MCF 10A (cell line): ENCODE data around the gene AGAP1. TPM values are rescaled to one million over a fixed set of nuclear protein-coding genes. Genes with fewer than 3 reads are reported as not detected.

Source experiments
- BruUV-seq: library from RNA; stranded (reverse); fragments of 400-500 nt; replicated peaks from 2 replicates; lab custom pipeline; 2021; lab: Mats Ljungman, UMichigan
- CTCF ChIA-PET: fragments of 300-600 bp; sonication (Branson Sonifier 250); formaldehyde crosslinking; extraction: SDS; loops from one replicate; lab custom pipeline; 2021; ENCODE audit warnings: antibody characterized with exemption, inconsistent platforms; lab: Yijun Ruan, JAX
- POLR2A ChIA-PET: fragments of 300-600, 350-650 bp; sonication (Branson Sonifier 250); formaldehyde crosslinking; extraction: SDS; loops from one replicate; lab custom pipeline; 2020; ENCODE audit warnings: antibody characterized with exemption, inconsistent platforms; lab: Yijun Ruan, JAX
- DNase-seq: peaks from one replicate; pipeline ENCODE4 v3.0.0-alpha.2; 2018; ENCODE audit not compliant: unreplicated experiment
- H3K27ac Mint-ChIP-seq: one replicate; pipeline ENCODE4 v1.8.0; 2022; ENCODE audit warnings: mild to moderate bottlenecking, low read depth, mixed read lengths; ENCODE audit not compliant: unreplicated experiment
- H3K27me3 Mint-ChIP-seq: one replicate; pipeline ENCODE4 v1.8.0; 2022; ENCODE audit warnings: mixed read lengths; ENCODE audit not compliant: insufficient read depth, unreplicated experiment
- H3K36me3 Mint-ChIP-seq: one replicate; pipeline ENCODE4 v1.8.0; 2022; ENCODE audit warnings: mild to moderate bottlenecking, moderate library complexity, mixed read lengths; ENCODE audit not compliant: insufficient read depth, unreplicated experiment
- H3K4me1 Mint-ChIP-seq: one replicate; pipeline ENCODE4 v1.8.0; 2022; ENCODE audit warnings: mixed read lengths; ENCODE audit not compliant: insufficient read depth, unreplicated experiment
- H3K4me3 Mint-ChIP-seq: one replicate; pipeline ENCODE4 v1.8.0; 2022; ENCODE audit warnings: mild to moderate bottlenecking, moderate library complexity, mixed read lengths; ENCODE audit not compliant: unreplicated experiment
- H3K9me3 Mint-ChIP-seq: one replicate; pipeline ENCODE4 v1.8.0; 2022; ENCODE audit warnings: mixed read lengths; ENCODE audit not compliant: unreplicated experiment
- intact Hi-C: fragments of 100-400 bp; cut with micrococcal nuclease; formaldehyde crosslinking; loops from 2 replicates; pipeline ENCODE4 v1.14.1; 2022
- total RNA-seq: library from RNA; stranded (reverse); gene quantifications from 2 replicates; pipeline ENCODE4 v1.2.3, GENCODE V29; 2022
- TF ChIP-seq, protein P1 (sequence below): fragments of 200-600 bp; IDR thresholded peaks from one replicate; pipeline ENCODE4 v1.8.0; 2022; ENCODE audit warnings: antibody characterized with exemption, mild to moderate bottlenecking; ENCODE audit not compliant: unreplicated experiment

The AGAP1 gene
- total RNA-seq, 1 experiment from 2014 or later = 41.3 TPM

- TF ChIP-seq, protein P1, sequence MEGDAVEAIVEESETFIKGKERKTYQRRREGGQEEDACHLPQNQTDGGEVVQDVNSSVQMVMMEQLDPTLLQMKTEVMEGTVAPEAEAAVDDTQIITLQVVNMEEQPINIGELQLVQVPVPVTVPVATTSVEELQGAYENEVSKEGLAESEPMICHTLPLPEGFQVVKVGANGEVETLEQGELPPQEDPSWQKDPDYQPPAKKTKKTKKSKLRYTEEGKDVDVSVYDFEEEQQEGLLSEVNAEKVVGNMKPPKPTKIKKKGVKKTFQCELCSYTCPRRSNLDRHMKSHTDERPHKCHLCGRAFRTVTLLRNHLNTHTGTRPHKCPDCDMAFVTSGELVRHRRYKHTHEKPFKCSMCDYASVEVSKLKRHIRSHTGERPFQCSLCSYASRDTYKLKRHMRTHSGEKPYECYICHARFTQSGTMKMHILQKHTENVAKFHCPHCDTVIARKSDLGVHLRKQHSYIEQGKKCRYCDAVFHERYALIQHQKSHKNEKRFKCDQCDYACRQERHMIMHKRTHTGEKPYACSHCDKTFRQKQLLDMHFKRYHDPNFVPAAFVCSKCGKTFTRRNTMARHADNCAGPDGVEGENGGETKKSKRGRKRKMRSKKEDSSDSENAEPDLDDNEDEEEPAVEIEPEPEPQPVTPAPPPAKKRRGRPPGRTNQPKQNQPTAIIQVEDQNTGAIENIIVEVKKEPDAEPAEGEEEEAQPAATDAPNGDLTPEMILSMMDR = no peak
- H3K9me3 Mint-ChIP-seq = no peaks in the 10 kb centered on the region
- H3K27ac Mint-ChIP-seq = no peak overlapping the region
- peaks cover 53% of the 10 kb centered on the region for H3K4me1 Mint-ChIP-seq
- POLR2A ChIA-PET = no interaction called here
- H3K4me3 Mint-ChIP-seq = no peak overlapping the region
- BruUV-seq = no TSS peak
- no peaks in the 10 kb centered on the region for H3K36me3 Mint-ChIP-seq
- CTCF ChIA-PET = interaction anchor here (1.0 to 1.9 kb wide), 2 partner anchors 12 to 82 kb away, joined by 4 to 10 read pairs; no protein-coding TSS in a partner anchor
- DNase-seq = no peak
- H3K27me3 Mint-ChIP-seq = no peaks in the 10 kb centered on the region
- intact Hi-C loops = loop anchor here (10.0 kb wide), 2 partner anchors 183 to 543 kb away; partner anchors contain the start of gene AGAP1
Measured at GRCh38 chr2:235677276-235677788, 183.5 kb downstream of the AGAP1 start.

- Mint-ChIP-seq H3K36me3 (no peaks in the 10 kb centered on the region), H3K4me3 (no peak overlapping the region), H3K27me3 (no peaks in the 10 kb centered on the region), H3K9me3 (no peaks in the 10 kb centered on the region), H3K4me1 (peaks cover 47% of the 10 kb centered on the region), H3K27ac (no peak overlapping the region)
- intact Hi-C loops = loop anchor here (10.0 kb wide), 2 partner anchors 183 to 543 kb away; partner anchors contain the start of gene AGAP1
- ChIA-PET POLR2A (interaction anchor here (1.9 kb wide), 1 partner anchor 31 kb away, joined by 6 read pairs; no protein-coding TSS in a partner anchor), CTCF (no interaction called here)
- TF ChIP-seq, protein P1 = no peak
- BruUV-seq = no TSS peak
- no peak for DNase-seq
Measured at GRCh38 chr2:235677937-235678336, 184.1 kb downstream of the AGAP1 start.

- TF ChIP-seq, protein P1 = no peak
- POLR2A ChIA-PET = interaction anchor here (0.6 to 1.9 kb wide), 3 partner anchors 16 to 1309 kb away, joined by 3 to 6 read pairs (median 3); no protein-coding TSS in a partner anchor
- intact Hi-C loops = loop anchor here (10.0 kb wide), 2 partner anchors 184 to 544 kb away; partner anchors contain the start of gene AGAP1
- no peaks in the 10 kb centered on the region for H3K36me3 Mint-ChIP-seq
- no peak overlapping the region for H3K27ac Mint-ChIP-seq
- peaks cover 42% of the 10 kb centered on the region for H3K4me1 Mint-ChIP-seq
- no peak for DNase-seq
- H3K4me3 Mint-ChIP-seq = no peak overlapping the region
- no peaks in the 10 kb centered on the region for H3K27me3 Mint-ChIP-seq
- BruUV-seq = no TSS peak
- CTCF ChIA-PET = interaction anchor here (0.7 to 0.8 kb wide), 2 partner anchors 28 to 83 kb away, joined by 3 read pairs; no protein-coding TSS in a partner anchor
- no peaks in the 10 kb centered on the region for H3K9me3 Mint-ChIP-seq
Measured at GRCh38 chr2:235678712-235679111, 184.9 kb downstream of the AGAP1 start.

GRCh38 chr2:235679471-235679870 is 185.6 kb downstream of the AGAP1 start:
- Mint-ChIP-seq H3K4me1 (peaks cover 36% of the 10 kb centered on the region), H3K27me3 (no peaks in the 10 kb centered on the region), H3K27ac (no peak overlapping the region), H3K4me3 (no peak overlapping the region), H3K36me3 (no peaks in the 10 kb centered on the region), H3K9me3 (no peaks in the 10 kb centered on the region)
- peak; percentile 32 for DNase-seq
- BruUV-seq = no TSS peak
- TF ChIP-seq, protein P1 = no peak
- POLR2A ChIA-PET = interaction anchor here (1.1 to 1.9 kb wide), 2 partner anchors 15 to 29 kb away, joined by 3 to 6 read pairs; no protein-coding TSS in a partner anchor
- intact Hi-C loops = loop anchor here (10.0 kb wide), 2 partner anchors 185 to 545 kb away; partner anchors contain the start of gene AGAP1
- CTCF ChIA-PET = interaction anchor here (0.7 to 1.1 kb wide), 4 partner anchors 9 to 84 kb away, joined by 3 read pairs; no protein-coding TSS in a partner anchor
